GM19238 (cell line): Measurements from ENCODE around the gene SFT2D3.
A peak's percentile ranks its signal among the peaks of the same experiment; 100 is the strongest.

Source experiments
- DNase-seq: peaks from one replicate; pipeline ENCODE4 v3.0.0; 2011; ENCODE audit warnings: low spot score; ENCODE audit not compliant: insufficient read length

The SFT2D3 gene

DNA sequence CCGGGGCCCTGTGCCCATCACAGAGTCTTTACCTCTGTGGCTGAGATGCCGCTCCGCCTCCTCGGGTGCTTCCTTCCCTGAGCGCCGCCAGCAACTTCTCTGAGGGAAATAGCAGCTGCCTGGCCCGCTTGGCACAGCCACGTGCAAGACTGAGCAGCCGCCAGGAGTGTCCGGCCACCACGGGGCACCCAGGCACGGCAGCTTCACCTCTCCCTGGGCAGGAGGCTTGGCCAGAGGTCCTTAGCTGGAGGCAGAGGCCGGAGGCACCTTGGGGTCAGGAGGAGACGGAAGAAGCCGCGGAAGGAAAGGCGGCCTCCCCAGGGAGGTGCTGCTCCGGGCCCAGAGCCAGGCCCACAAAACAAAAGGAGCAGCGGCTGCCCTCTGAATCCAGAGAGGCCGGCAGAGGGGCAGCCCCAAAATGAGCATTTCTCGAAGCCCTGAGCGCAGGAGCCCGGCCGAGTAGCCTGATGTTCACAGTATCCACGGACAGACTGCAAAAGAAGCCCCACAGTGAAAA lies 20.0 kb upstream of the SFT2D3 start:
- DNase-seq: no peak

DNA sequence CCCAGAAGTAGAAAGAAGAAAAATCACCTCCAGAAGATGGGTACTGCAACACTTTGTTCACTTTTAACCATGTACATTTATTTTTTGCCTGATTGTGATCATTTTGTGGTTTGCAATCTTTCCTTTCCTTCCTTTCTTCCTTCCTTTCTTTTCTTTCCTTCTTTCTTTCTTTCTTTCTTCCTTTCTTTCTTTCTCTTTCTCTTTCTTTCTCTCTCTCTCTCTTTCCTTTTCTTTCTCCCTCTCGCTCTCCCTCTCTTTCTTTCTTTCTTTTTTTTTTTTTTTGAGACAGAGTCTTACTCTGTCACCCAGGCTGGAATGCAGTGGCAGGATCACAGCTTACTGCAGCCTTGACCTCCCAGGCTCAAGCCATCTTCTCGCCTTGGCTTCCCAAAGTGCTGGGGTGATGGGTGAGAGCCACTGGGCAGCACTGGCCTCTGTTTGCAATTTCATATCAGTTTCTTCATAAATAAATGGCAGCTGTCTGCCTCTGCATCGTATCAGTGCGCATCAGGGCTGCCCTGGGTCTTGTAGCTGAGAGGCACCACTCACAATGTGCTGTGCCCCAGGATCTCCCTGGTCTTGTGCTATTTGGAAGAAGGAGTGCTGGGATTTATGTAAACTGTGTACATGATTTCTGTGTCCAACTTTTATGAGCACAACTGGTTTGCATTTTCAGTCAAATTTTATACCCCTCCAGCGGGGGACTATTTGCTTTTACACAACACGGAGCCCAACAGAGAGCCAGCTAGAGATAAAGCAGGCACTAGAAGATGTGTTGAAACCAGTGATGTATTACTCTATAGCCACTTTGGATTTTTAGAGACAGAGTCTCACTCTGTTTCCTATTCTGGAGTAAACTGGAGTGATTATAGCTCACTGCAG lies 19.1 kb upstream of the SFT2D3 start:
- no peak for DNase-seq

DNA sequence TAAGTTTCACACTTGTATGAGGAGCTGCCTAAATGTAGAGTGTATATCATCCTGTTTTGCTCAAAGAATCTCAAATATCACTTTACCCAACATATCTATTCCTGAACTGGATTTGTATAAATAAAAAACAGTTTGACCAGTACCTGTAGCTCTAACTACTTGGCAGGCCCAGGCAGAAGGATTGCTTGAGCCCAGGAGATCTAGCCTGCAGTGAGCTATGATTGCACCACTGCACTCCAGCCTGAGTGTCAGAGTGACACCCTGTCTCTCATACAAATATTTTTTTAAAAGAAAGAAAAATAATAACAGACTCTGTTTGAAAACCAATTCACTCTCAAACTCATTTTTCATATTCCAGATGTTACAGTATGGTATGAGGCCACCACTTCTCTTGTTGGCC lies 18.2 kb upstream of the SFT2D3 start:
- no peak for DNase-seq

DNA sequence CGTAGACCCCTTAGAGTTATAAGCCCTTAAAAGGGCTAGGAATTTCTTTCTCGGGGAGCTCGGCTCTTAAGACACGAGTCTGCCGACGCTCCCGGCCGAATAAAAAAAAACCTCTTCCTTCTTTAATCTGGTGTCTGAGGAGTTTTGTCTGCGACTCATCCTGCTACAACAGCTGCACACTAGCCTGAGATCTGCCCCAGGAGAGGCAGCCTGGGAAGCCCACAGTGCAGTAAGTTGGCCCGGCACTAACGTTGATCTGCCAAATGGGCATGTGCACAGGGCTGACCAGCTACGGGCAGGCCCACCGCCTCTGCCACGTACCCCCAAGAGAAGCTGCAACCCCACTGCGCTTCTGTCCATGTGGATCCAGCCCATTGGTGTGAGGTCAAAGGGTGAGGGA lies 17.5 kb upstream of the SFT2D3 start:
- no peak for DNase-seq

DNA sequence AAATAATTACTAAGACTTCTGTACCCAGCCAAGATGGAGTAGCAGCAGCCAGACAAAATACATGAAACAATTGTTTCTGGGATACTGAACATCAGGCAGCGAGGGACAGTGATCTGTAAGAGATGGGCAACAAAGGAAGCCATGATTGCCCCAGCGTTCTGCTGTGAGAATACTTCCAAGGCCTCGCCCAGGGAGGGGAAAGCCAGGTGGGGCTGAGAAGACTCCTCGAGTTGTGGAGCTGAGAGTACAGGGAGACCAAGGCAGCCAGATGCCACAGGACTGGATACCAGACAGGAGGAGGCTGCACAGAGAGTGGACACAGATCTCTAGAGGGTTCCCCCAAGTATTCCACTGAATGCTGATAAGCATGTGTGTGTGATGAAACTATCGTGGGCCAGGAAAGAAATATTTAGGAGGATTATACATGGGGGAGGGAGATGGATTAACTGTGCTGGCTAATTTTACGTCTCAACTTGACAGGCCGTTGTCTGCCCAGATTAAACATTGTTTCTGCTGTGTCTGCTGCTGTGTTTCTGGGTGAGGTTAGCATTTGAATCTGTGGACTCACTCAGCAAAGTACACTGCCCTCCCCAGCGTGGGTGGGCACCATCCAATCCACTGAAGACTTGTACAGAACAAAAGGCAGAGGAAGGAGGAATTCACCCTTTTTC lies 15.8 kb upstream of the SFT2D3 start:
- DNase-seq: no peak

DNA sequence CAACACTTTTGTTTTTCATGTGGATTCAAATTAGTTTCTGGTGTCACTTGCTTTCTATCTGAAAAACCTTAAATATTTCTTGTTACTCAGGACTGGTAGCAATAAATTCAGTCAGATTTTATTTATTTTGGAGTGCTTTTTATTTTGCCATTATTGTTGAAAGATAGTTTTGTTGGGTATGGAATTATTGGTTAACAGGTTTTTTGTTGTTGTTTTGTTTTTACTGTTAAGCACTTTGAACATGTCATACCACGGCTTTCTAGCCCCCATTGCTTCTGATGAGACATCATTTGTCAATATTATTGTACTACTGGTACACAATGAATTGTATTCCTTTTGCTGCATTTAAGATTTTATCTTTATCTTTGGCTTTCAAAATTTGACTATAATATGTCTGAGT lies 12.9 kb upstream of the SFT2D3 start:
- DNase-seq: no peak

DNA sequence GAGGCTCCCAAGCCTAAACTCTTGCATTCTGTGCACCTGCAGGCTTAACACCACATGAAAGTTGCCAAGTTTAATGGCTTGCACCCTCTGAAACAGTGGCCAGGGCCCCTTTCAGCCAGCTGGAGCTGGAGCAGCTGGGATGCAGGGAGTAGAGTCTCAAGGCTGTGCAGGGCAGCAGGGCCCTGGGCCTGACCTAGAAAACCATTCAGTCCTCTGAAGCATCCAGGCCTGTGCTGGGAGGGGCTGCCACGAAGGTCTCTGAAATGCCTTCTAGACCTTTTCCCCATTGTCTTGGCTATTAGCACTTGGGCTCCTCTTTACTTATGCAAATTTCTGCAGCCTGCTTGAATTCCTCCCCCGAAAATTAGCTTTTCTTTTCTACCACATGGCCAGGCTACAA lies 10.6 kb upstream of the SFT2D3 start:
- no peak for DNase-seq

DNA sequence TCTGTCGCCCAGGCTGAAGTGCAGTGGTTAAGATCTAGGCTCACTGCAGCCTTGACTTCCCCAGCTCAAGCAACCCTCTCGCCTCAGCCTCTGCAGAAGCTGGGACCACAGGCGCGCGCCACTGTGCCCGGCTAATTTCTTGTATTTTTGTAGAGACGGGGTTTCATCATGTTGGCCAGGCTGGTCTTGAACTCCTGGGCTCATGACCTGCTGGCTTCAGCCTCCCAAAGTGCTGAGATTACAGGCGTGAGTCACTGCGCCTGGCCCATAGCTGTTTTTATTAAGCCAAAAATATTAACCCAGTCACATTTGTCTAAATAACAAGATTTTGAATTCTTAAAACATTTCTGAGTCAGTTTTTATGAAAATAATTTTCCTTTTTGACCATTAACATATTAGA lies 6.3 kb upstream of the SFT2D3 start:
- no peak for DNase-seq

DNA sequence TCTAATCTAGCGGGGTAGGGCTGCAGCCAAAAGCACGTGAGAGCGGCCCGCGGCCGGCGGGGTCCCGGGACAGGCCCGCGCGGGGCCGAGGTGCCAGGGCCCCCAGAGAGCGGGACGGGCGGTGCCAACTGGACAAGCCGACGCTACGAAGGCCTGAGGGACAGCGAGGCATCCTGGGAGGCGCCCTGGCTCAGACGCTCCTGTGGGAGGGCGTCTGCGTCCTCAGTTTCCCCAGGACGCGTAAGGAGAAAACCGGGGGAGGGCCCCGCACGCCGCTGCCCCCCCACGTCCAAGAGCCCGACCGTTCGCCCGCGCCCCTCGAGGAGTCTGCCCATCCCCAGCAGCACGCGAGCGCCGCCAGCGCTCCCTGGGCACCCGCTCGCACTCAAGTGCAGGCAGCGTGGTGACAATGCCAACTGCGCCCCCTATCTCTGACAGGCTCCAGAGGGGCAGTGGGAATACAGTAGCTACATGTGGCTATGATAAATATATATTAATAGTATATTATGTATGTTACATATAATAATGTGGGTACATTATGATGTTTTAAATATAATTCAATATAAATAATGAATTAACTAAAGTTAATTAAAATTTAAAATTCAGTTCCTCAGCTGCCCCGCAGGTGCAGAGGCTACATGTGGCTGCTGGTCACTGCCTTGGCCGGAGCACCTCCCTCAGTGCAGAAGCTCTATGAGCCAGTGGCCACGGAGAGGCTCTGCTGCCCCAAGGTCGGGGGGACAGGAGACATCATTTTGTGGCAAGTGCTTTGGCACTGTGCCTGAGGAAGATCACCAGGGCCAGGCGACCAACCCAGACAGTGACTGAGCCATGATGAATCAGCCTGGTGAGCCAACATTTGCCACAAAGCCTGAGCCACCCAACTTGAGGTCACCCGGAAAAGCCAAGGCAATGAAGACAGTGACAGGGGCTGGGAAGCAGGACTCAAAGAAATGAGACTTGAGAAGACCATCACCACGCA lies 5.5 kb upstream of the SFT2D3 start:
- no peak for DNase-seq

DNA sequence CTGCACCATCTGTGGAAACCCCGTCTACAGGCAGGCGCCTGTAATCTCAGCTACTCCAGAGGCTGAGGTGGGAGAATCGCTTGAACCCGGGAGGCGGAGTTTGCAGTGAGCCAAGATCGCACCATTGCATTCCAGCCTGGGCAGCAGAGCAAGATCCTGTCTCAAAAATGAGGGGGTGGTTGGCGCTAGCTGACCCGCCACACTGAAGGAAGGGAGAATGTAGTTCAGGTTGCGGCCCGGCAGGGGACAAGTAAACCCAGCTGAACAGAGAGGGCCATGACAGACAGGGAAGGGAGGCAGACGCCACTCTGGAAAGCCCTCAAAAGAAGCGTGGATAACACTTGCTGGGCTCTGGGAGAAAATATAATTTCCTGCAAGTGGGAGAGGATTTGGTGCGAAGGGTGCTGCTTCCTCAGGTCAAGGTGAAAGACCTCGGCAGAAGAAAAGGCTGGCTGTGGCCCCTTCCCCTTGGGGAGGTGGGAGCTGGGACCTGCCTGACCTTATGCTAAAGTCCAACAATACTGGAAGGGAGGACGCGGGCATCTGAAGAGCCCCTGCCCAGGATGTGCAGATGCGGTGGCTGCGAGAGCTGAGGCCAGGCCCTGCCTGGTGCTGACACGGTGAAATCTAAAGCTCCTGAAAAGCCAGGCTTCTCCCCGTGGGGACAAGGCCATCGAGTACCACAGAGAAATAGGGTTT lies 3.7 kb upstream of the SFT2D3 start:
- DNase-seq: no peak

DNA sequence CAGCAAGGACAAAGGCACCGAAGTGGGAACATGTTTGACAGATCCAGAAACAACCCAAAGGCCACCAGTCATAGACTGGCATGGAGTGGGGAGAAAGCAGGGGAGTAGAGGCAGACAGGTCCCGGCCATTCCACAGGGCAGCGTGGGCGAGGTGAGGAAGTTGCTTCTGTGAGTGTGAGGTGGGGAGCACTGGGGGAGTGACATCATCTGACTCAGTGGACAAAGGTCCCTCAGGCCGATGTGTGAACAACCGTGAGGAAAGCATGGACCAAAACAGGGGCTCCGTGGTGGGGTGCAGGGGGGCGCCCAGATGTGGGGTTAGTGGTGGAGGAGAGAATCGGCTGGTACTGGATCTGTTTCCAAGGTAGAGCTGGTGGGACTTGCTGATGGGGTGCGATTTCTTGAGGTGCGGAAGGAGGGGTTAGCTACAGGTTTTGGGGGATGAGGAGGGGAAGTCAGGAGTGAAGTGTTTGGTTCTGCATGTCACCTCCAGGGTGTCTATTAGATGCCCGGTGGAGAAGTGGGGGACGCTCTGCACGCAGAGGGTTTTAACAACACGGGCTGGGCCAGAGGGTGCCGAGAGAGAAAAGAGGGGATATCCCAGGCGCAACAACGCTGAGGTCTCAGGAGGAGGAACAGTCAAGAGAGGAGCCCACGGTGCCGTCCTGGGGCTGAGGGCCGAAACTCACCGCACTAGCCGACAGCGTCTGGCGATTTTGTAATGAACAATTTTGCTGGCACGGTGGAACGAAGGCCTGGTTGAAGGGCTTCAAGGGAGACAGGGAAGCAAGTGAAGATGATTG lies 2.5 kb upstream of the SFT2D3 start:
- no peak for DNase-seq

DNA sequence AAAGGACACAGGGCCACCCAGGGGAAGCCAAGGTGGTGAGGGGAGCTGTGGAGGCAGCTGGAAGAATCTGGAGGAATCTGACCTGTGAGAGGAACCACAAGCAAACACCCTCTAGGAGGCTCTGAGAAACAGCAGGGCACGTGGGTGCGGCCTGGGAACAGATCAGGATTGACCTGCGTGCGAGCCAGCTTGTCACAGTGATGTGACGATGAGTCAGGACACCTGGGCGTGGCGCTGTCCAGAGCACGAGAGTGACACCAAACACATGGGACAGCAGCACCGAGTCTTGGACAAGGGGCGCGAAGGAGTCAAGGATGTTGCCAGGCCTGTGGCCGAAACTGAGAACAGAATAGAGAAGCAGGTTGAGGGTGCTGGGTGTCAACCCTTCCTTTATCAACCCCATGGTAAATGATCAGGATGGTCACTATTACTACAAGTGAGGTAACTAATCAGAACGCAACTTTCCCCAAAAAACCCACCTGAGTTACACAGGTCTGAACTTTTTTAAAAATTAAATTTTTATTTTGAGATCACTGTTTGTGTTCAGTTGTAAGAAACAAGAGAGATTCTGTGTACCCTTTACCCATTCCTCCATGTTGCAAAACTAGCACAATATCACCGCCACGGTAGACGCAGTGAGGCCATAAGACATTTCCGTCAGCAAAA lies 637 bp upstream of the SFT2D3 start:
- peak; percentile 82 for DNase-seq

DNA sequence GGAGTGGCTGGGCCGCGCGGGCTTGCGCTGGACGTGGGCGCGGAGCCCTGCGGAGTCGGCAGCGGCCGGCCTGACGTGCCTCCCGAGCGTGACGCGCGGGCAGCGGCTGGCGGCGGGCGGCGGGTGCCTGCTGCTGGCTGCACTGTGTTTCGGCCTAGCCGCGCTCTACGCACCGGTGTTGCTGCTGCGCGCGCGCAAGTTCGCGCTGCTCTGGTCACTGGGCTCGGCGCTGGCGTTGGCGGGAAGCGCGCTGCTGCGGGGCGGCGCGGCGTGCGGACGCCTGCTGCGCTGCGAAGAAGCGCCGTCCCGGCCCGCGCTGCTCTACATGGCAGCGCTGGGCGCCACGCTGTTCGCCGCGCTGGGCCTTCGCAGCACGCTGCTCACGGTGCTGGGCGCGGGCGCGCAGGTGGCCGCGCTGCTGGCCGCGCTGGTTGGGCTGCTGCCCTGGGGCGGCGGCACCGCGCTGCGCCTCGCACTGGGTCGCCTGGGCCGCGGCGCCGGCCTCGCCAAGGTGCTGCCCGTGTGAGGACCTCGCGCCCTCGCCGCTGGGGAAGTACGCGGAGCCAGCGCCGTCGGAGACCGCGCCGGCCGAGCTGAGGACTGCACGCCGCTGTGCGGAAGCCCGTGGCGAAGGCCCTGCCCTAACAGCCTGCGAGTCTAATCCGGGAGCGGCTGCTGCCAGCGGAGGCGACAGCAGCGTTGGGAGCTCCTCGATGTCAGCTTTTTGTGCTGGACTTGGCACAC lies 526 bp downstream of the SFT2D3 start:
- peak; percentile 73 for DNase-seq

DNA sequence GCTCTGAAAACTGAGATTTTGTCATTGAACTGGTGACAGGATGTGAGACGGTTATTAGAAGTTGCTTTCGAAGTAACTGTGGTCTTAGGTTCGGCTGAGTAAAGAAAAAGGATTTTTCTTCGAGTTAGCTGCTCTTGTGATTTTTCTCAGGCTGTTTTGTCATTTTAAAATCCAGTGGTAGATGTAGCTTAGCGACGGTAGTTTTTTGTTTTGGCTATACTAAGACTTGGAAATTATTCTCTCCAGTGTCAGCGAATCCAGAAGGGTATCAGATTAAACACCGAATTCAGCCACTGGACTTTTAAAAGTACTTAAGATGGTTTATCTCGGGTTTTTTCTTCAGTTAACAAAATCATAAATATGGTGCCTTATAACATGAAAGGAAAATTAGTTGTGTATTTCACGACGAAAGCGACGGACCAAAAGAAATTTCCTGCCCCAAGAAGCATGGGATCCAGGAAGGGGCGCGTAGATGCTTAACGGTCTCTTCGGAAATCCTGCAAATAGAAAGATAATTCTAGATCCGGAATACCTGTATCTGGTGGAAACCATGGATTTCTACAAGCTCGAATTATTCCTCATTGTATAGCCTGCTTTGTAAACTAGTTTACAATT lies 1.2 kb downstream of the SFT2D3 start:
- DNase-seq: no peak

DNA sequence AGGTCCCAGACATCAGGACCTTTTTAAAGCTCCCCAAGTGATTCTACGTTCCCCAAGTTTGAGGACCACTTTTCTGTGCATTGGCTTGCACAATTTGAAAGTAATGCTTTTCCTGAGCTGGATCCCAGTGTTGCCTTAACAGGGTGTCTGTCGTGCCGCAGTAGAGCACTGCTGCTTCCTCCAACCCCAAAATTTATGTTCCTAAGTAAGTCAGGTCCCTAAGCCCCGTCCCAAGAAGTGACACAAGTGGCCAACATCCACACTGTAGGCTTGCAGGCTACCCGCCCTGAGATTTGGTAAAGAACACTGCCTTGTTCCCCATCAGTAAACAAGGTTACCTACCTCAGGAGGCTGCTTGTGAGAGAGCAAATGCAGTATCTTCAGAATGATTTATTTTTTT lies 2.0 kb downstream of the SFT2D3 start:
- DNase-seq: no peak

DNA sequence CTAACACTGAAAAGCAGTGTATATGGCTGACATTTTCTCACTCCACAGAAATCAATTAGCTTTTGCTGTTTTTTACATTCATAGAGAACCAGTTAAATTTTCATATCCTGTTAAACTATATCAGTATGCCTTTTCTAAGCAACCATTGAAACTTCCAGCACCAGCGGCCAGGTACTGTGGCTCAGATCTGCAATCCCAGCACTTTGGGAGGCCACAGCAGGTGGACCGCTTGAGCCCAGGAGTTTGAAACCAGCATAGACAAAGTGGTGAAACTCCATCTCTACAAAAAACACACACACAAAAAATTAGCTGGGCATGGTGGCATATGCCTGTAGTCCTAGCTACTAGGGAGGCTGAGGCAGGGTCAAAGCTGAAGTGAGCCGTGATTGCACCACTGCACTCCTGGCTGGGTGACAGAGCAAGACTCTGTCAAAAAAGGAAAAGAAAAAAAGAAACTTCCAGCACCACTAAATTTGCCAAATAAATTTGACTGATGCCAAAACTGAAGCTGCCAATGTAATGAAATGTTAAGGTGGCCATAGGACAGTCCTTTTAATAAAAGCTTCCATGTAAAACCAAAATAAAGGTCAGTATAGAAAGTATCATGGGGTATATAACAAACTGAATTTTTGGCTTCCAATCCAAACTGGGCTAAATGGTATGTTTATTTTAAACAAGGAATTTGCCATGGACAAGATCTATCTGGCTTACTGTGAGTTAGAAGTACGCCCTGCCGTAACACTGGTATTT lies 3.5 kb downstream of the SFT2D3 start:
- no peak for DNase-seq

DNA sequence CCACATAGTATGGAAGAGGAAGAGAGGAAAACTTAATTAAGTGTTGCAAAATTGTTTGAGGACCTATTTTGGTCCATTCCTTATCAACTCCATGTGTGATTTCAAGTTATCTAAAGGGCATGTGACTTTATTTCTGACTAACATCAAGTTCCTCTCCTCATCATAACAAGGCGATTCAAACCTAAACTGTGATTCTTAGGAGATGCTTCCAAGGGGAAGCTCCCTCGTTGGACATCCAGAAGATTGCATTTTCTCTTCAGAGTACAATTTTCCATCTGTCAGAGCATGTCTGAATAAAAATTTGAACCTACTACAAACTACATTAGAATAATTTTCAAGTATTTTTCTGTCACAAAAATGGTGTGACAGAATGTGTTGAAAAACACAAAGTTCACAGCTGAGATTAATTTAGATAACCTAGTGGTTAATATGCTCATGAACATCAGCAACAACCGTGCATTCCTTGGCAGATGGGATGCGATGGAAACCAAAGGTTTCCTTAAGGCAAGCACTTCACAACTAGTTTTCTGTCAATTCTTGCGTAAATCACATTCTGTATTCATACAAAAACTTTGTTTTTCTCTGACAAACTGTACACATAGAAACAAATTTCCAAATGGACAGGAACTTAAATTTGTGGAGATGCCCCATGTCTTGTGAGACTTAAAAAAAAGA lies 4.2 kb downstream of the SFT2D3 start:
- no peak for DNase-seq
